Measurements from ENCODE around the gene SORCS2.

DNA sequence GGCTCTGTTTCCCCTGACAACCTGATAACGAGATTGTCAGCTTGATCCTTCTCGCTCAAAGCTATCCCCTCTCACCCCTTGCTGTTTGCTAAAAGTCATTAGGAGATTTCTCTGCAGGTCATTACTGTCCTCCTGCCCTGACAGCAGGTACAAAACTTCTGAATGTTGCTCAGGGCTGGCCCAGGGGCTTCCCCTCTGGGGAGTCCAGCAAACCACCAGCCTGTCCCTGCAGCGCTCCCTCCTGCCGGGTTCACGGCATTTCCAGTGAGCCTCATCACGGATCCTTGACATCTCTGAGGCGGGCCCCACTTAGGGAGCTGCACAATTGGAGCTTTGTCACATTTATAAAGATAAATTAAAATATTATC, 5.2 kb upstream of the SORCS2 start:
- TF ChIP-seq, protein P1, sequence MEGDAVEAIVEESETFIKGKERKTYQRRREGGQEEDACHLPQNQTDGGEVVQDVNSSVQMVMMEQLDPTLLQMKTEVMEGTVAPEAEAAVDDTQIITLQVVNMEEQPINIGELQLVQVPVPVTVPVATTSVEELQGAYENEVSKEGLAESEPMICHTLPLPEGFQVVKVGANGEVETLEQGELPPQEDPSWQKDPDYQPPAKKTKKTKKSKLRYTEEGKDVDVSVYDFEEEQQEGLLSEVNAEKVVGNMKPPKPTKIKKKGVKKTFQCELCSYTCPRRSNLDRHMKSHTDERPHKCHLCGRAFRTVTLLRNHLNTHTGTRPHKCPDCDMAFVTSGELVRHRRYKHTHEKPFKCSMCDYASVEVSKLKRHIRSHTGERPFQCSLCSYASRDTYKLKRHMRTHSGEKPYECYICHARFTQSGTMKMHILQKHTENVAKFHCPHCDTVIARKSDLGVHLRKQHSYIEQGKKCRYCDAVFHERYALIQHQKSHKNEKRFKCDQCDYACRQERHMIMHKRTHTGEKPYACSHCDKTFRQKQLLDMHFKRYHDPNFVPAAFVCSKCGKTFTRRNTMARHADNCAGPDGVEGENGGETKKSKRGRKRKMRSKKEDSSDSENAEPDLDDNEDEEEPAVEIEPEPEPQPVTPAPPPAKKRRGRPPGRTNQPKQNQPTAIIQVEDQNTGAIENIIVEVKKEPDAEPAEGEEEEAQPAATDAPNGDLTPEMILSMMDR (conservative IDR thresholded peaks at IDR 0.05; ENCODE audit: low read depth, low read length), result no peak
- no peak for TF ChIP-seq EZH2 (IDR thresholded peaks at IDR 0.05; ENCODE audit: borderline replicate concordance, low read depth, low read length, poor library complexity, severe bottlenecking)

Data from A673 (cell line).